IPS-NIHi7 (cell line): ENCODE data around the gene DNAJB13.

ENCODE experiments used
- DNase-seq: peaks from one replicate; pipeline ENCODE4 v3.0.0; 2012; ENCODE audit warnings: mixed read lengths; ENCODE audit errors: extremely low spot score

Gene DNAJB13

GRCh38 chr11:74015919-74016684 lies 65.3 kb downstream of the DNAJB13 start:
- no peak for DNase-seq

DNA sequence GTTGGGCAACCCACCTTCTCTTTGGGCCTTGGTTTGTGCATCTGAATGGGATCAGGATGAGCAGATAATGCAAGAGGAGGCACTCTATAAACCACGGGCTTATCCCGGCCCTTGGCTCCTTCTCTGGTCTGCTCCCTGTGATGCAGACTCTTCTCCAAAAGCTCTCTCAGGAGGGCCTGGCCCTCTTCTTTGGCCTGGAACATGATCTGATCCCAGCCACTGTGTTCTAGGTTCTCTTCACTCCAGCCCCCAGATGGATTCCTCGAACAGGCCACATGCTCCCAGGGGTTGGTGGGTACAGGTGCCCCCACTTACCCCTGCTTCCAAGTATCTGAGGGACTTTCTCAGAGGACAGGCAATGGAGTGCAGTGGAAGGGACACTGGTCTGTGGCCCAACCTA lies 66.8 kb downstream of the DNAJB13 start:
- no peak for DNase-seq

DNA sequence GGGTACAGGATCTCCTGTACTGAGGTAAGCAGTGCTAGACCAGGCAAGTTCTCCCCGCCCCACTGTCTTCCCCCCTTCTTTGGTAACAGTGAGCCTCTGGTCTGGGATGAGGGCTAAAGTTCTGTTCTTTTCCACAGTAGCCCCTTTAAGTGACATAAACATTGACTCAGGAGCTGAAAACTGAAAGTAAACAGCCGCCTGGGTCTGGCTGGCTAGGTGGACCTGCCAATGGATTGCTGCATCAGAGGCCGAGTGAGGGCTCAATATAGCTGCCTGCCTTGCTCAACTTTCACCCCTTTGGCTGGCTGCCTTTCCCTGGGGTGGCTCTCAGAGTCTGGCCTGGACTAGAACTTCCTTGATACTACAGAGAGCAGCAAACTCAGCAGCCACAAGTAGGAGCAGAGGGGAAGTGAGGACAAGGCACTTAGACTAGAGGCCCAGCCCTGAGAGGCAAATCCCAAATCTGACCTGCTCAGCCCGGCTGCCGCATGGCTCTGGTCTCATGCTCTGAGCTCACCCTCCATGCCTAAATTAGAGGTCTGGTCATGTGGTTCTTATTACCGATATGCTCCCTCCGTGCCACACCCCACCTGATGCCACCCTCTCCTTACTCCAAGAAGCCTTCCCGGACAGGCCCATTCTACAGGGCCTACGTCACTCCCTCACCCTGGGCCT lies 67.6 kb downstream of the DNAJB13 start:
- DNase-seq, result no peak

DNA sequence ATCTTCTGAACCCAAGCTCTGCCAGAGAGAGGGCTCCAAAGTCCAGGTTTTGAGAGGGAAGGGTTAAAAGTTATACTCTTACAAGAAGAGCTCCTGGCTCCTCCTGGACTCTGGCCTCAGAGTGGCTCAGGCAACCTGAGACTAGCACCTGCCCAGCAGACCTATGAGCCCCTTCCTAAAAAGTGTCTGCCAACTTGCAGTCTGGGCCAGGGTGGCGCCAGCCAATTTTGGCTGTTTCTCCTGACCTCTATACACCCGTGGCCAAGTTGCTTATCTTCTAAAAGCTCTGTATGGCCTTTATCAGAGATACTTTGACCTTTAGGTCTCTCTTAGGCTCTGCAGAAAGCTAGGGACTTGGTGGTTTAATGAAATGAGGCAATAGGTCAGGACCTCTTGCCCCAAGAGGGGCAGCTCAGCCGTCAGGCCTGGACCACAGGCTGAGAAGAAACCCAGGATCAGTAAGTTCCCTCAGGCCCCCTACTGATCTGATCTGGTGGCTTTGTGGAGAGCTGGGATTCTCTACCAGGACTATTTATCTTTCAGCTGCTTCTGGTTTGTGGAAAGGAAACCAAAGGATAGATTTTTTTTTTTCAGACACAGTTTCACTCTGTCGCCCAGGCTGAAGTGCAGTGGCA lies 68.4 kb downstream of the DNAJB13 start:
- DNase-seq, result no peak

- no peak for DNase-seq
Measured at GRCh38 chr11:74019860-74020259, 69.0 kb downstream of the DNAJB13 start.
